Loucy (cell line): ENCODE measurements around the gene ZNF423.

ENCODE experiments used
- H2AFZ ChIP-seq: fragments of 200-600 bp; sonication (generic); 2 replicates; pipeline ENCODE4 v1.6.0; 2016; ENCODE audit warnings: antibody characterized with exemption, mild to moderate bottlenecking, low read length, moderate library complexity
- H3F3A ChIP-seq: fragments of 200-600 bp; 2 replicates; pipeline ENCODE4 v1.6.0; 2016; ENCODE audit warnings: antibody characterized with exemption, low read depth, mild to moderate bottlenecking
- H3K27me3 ChIP-seq: fragments of 200-600 bp; sonication (generic); 2 replicates; pipeline ENCODE4 v1.6.1; 2014; ENCODE audit warnings: low read length, mild to moderate bottlenecking; ENCODE audit not compliant: insufficient read depth, poor library complexity, severe bottlenecking
- H3K36me3 ChIP-seq: fragments of 200-600 bp; sonication (generic); 2 replicates; pipeline ENCODE4 v1.6.1; 2016; ENCODE audit warnings: low read length; ENCODE audit not compliant: insufficient read depth
- H3K4me1 ChIP-seq: fragments of 200-600 bp; sonication (generic); 2 replicates; pipeline ENCODE4 v1.5.1; 2014; ENCODE audit warnings: low read length, mild to moderate bottlenecking; ENCODE audit not compliant: insufficient read depth, poor library complexity, severe bottlenecking
- H3K4me2 ChIP-seq: fragments of 200-600 bp; sonication (generic); 2 replicates; pipeline ENCODE4 v1.6.0; 2014; ENCODE audit warnings: antibody characterized with exemption, low read length, low read depth, mild to moderate bottlenecking; ENCODE audit not compliant: poor library complexity, severe bottlenecking
- H3K4me3 ChIP-seq: fragments of 200-600 bp; sonication (generic); 2 replicates; pipeline ENCODE4 v1.5.1; 2014; ENCODE audit warnings: low read length, mild to moderate bottlenecking, mixed read lengths; ENCODE audit not compliant: poor library complexity, severe bottlenecking
- H3K79me2 ChIP-seq: fragments of 200-600 bp; sonication (generic); 2 replicates; pipeline ENCODE4 v1.6.1; 2014; ENCODE audit warnings: low read length; ENCODE audit not compliant: insufficient read depth
- H3K9ac ChIP-seq: fragments of 200-600 bp; sonication (generic); 2 replicates; pipeline ENCODE4 v1.6.0; 2014; ENCODE audit warnings: mild to moderate bottlenecking, low read depth, low read length, moderate library complexity; ENCODE audit not compliant: poor library complexity, severe bottlenecking
- H3K9me2 ChIP-seq: fragments of 200-600 bp; sonication (generic); replicated peaks from 2 replicates; pipeline ENCODE4 v1.6.1; 2016; ENCODE audit warnings: low read depth, low read length, mixed read lengths
- H3K9me3 ChIP-seq: fragments of 200-600 bp; sonication (generic); 2 replicates; pipeline ENCODE4 v1.6.1; 2014; ENCODE audit warnings: mild to moderate bottlenecking, antibody characterized with exemption, low read length, low read depth; ENCODE audit not compliant: insufficient read depth
- H4K20me1 ChIP-seq: fragments of 200-600 bp; sonication (generic); 2 replicates; pipeline ENCODE4 v1.6.0; 2014; ENCODE audit warnings: antibody characterized with exemption, low read length, mild to moderate bottlenecking; ENCODE audit not compliant: insufficient read depth, poor library complexity, severe bottlenecking
- EZH2phosphoT487 ChIP-seq: fragments of 200-600 bp; IDR thresholded peaks from 2 replicates; pipeline ENCODE4 v1.6.1; 2018; ENCODE audit warnings: antibody characterized with exemption, mild to moderate bottlenecking, moderate library complexity, borderline replicate concordance
- TF ChIP-seq, protein P1 (sequence below): fragments of 200-600 bp; sonication (generic); conservative IDR thresholded peaks from 2 replicates; pipeline ENCODE4 v1.5.1; 2014; ENCODE audit warnings: mild to moderate bottlenecking, antibody characterized with exemption, low read length

Gene ZNF423

DNA sequence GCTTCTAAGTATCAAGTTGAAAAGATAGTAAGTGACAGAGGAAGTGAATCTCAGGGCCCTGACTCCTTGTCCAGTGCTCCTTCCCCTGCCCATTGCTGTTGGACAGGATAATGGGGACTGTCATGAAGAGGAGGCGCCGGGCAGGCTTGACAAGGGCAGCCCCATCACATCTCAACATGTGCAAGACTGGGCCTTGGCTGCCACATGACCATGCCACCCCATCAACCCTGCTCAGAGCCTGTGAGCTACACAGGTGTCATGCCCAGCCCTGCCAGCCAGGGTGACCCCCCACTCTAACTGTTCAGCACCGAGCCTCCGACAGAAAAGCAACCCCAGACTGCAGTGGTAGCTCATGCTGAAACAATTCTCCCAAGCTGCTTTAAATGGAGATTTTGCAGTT lies 310.7 kb downstream of the ZNF423 start:
- H3K79me2 ChIP-seq, result no peaks in the 10 kb centered on the region
- H3K4me1 ChIP-seq, result peaks cover 2% of the 10 kb centered on the region

DNA sequence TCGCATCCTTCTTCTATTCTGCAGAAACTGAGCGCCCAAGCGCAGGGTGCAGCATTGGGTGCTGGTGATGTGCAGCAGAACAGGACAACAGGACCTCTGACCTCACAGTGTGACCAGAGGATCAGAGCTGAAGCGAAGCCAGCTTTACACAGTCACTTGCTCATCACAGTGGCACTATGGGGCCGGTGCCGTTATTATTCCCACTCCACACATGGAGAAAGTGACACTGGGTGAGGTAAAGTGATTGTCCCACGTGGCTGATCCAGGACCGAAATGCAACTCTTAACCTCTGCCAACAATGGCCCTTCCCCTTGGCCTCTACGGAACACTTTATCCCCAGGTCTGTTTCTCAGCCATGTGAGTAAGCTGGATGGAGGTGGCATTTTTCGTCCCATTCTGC lies 311.1 kb downstream of the ZNF423 start:
- Histone ChIP-seq H2AFZ (no peak overlapping the region), H3K9me2 (no peaks in the 10 kb centered on the region), H4K20me1 (no peaks in the 10 kb centered on the region), H3K36me3 (no peaks in the 10 kb centered on the region), H3K27me3 (no peaks in the 10 kb centered on the region), H3K4me2 (no peak overlapping the region), H3K4me1 (no peaks in the 10 kb centered on the region), H3K79me2 (no peaks in the 10 kb centered on the region), H3F3A (no peaks in the 10 kb centered on the region), H3K9ac (no peak overlapping the region), H3K4me3 (no peak overlapping the region), H3K9me3 (no peaks in the 10 kb centered on the region)
- TF ChIP-seq, protein P1, sequence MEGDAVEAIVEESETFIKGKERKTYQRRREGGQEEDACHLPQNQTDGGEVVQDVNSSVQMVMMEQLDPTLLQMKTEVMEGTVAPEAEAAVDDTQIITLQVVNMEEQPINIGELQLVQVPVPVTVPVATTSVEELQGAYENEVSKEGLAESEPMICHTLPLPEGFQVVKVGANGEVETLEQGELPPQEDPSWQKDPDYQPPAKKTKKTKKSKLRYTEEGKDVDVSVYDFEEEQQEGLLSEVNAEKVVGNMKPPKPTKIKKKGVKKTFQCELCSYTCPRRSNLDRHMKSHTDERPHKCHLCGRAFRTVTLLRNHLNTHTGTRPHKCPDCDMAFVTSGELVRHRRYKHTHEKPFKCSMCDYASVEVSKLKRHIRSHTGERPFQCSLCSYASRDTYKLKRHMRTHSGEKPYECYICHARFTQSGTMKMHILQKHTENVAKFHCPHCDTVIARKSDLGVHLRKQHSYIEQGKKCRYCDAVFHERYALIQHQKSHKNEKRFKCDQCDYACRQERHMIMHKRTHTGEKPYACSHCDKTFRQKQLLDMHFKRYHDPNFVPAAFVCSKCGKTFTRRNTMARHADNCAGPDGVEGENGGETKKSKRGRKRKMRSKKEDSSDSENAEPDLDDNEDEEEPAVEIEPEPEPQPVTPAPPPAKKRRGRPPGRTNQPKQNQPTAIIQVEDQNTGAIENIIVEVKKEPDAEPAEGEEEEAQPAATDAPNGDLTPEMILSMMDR, result no peak
- no peak for TF ChIP-seq EZH2phosphoT487

More for the DNA sequence above, 310.7 kb downstream of the ZNF423 start:
- H3F3A ChIP-seq, result no peaks in the 10 kb centered on the region
- H3K4me3 ChIP-seq, result no peak overlapping the region
- H2AFZ ChIP-seq, result no peak overlapping the region
- no peak for TF ChIP-seq EZH2phosphoT487
- TF ChIP-seq, protein P1, result no peak
- no peaks in the 10 kb centered on the region for H3K9me3 ChIP-seq
- H3K9ac ChIP-seq, result no peak overlapping the region
- H3K36me3 ChIP-seq, result no peaks in the 10 kb centered on the region
- no peaks in the 10 kb centered on the region for H4K20me1 ChIP-seq
- H3K4me2 ChIP-seq, result no peak overlapping the region
- no peaks in the 10 kb centered on the region for H3K9me2 ChIP-seq
- H3K27me3 ChIP-seq, result no peaks in the 10 kb centered on the region

DNA sequence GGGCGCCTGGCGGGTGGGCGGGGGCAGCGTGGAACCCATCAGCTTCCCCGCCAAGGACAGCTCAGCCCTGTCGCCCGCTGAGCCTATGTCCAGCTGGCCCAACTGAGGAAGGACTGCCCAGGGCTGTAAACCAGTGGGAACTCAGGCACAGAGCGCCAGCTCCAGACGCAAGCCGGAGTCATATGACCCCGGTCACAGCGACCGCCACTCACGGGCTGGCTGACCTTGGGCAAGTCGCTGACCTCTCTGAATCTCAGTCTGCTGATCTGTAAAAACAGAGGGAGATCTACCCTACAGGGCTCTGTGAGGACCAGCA lies 312.3 kb downstream of the ZNF423 start:
- no peaks in the 10 kb centered on the region for H3K4me1 ChIP-seq
- TF ChIP-seq EZH2phosphoT487, result no peak
- TF ChIP-seq, protein P1, result no peak
- no peaks in the 10 kb centered on the region for H3K79me2 ChIP-seq
- H4K20me1 ChIP-seq, result no peaks in the 10 kb centered on the region
- no peaks in the 10 kb centered on the region for H3K9me2 ChIP-seq
- H3K9me3 ChIP-seq, result no peaks in the 10 kb centered on the region
- H3F3A ChIP-seq, result no peaks in the 10 kb centered on the region
- H3K4me3 ChIP-seq, result no peak overlapping the region
- H3K4me2 ChIP-seq, result no peak overlapping the region
- no peak overlapping the region for H3K9ac ChIP-seq
- H3K27me3 ChIP-seq, result no peaks in the 10 kb centered on the region
- H2AFZ ChIP-seq, result no peak overlapping the region
- H3K36me3 ChIP-seq, result no peaks in the 10 kb centered on the region
